GM21526 (cell line): ENCODE measurements around the gene PDGFRA.

Experiments used
- ATAC-seq: cut with Tn5 transposase; IDR thresholded peaks from one replicate; pipeline ENCODE4 v1.9.1; 2021; ENCODE audit warnings: moderate library complexity; ENCODE audit not compliant: unreplicated experiment, low FRiP score

Gene PDGFRA

GRCh38 chr4:54254915-54255246, 25.8 kb downstream of the PDGFRA start:
- ATAC-seq: no peak

- no peak for ATAC-seq
These were observed 26.8 kb downstream of the PDGFRA start for GRCh38 chr4:54255881-54256280.

- no peak for ATAC-seq
These were observed 27.7 kb downstream of the PDGFRA start for GRCh38 chr4:54256491-54257486.

- ATAC-seq: no peak
These were observed 36.3 kb downstream of the PDGFRA start for GRCh38 chr4:54265366-54265765.

- no peak for ATAC-seq
These were observed 39.1 kb downstream of the PDGFRA start for GRCh38 chr4:54268151-54268550.

GRCh38 chr4:54271464-54271863, 42.4 kb downstream of the PDGFRA start:
- ATAC-seq: no peak

GRCh38 chr4:54272051-54272450, 43.0 kb downstream of the PDGFRA start:
- no peak for ATAC-seq

- ATAC-seq: no peak
These were observed 45.2 kb downstream of the PDGFRA start for GRCh38 chr4:54274264-54274663.

GRCh38 chr4:54274795-54275665, 45.9 kb downstream of the PDGFRA start:
- no peak for ATAC-seq

GRCh38 chr4:54276641-54277430, 47.7 kb downstream of the PDGFRA start:
- no peak for ATAC-seq

GRCh38 chr4:54277691-54278090, 48.6 kb downstream of the PDGFRA start:
- no peak for ATAC-seq

- no peak for ATAC-seq
These were observed 49.1 kb downstream of the PDGFRA start for GRCh38 chr4:54278216-54278615.

GRCh38 chr4:54281054-54281766, 52.1 kb downstream of the PDGFRA start:
- ATAC-seq: no peak

- ATAC-seq: no peak
These were observed 53.7 kb downstream of the PDGFRA start for GRCh38 chr4:54282837-54283236.

- ATAC-seq: no peak
These were observed 60.2 kb downstream of the PDGFRA start for GRCh38 chr4:54289316-54289715.

- no peak for ATAC-seq
These were observed 61.9 kb downstream of the PDGFRA start for GRCh38 chr4:54290980-54291379.

- no peak for ATAC-seq
These were observed 67.6 kb downstream of the PDGFRA start for GRCh38 chr4:54296548-54297203.

GRCh38 chr4:54308110-54308509, 79.0 kb downstream of the PDGFRA start:
- no peak for ATAC-seq
